H9 (cell line): Measurements from ENCODE around the gene MRPL55. TPM values are rescaled to one million over a fixed set of nuclear protein-coding genes. Genes with fewer than 3 reads are reported as not detected.

ENCODE experiments used
- DNase-seq: peaks from one replicate; pipeline ENCODE4 v3.0.0-alpha.2; 2017
- H2AFZ ChIP-seq: one replicate; pipeline ENCODE4 v1.6.1; 2013; ENCODE audit warnings: mild to moderate bottlenecking, low read length, control low read depth, moderate library complexity
- H2AK5ac ChIP-seq: 2 replicates; pipeline ENCODE4 v1.6.1; 2013; ENCODE audit warnings: low read length, control low read depth, mixed read lengths; ENCODE audit not compliant: insufficient read length
- H2BK120ac ChIP-seq: one replicate; pipeline ENCODE4 v1.6.1; 2013; ENCODE audit warnings: low read depth, mild to moderate bottlenecking, low read length, control low read depth, inconsistent platforms; ENCODE audit not compliant: poor library complexity, severe bottlenecking
- H2BK12ac ChIP-seq: 2 replicates; pipeline ENCODE4 v1.6.1; 2013; ENCODE audit warnings: low read length, control low read depth, mixed read lengths, low read depth; ENCODE audit not compliant: insufficient read length
- H2BK15ac ChIP-seq: 2 replicates; pipeline ENCODE4 v1.6.1; 2013; ENCODE audit warnings: low read depth, low read length, control low read depth
- H2BK20ac ChIP-seq: one replicate; pipeline ENCODE4 v1.6.1; 2013; ENCODE audit warnings: low read depth, mild to moderate bottlenecking, low read length, control low read depth, inconsistent platforms; ENCODE audit not compliant: poor library complexity, severe bottlenecking
- H2BK5ac ChIP-seq: 2 replicates; pipeline ENCODE4 v1.6.1; 2013; ENCODE audit warnings: low read length, control low read depth, mixed read lengths; ENCODE audit not compliant: insufficient read length
- H3K14ac ChIP-seq: 2 replicates; pipeline ENCODE4 v1.6.1; 2013; ENCODE audit warnings: low read length, control low read depth; ENCODE audit not compliant: insufficient read depth
- H3K18ac ChIP-seq: 2 replicates; pipeline ENCODE4 v1.6.1; 2013; ENCODE audit warnings: low read depth, mild to moderate bottlenecking, mixed read lengths, low read length, control low read depth; ENCODE audit not compliant: insufficient read length
- H3K23ac ChIP-seq: 2 replicates; pipeline ENCODE4 v1.6.1; 2013; ENCODE audit warnings: low read length, control low read depth, mixed read lengths, low read depth; ENCODE audit not compliant: insufficient read length
- H3K23me2 ChIP-seq: 2 replicates; pipeline ENCODE4 v1.6.1; 2013; ENCODE audit warnings: low read depth, mild to moderate bottlenecking, mixed read lengths, low read length, control low read depth; ENCODE audit not compliant: insufficient read length, poor library complexity, severe bottlenecking
- H3K27ac ChIP-seq: 2 replicates; pipeline ENCODE4 v1.5.1; 2013; ENCODE audit warnings: low read length, control low read depth, mixed read lengths, low read depth; ENCODE audit not compliant: insufficient read length
- H3K27me3 ChIP-seq: 2 replicates; pipeline ENCODE4 v1.6.1; 2013; ENCODE audit warnings: low read length, control low read depth, inconsistent platforms; ENCODE audit not compliant: insufficient read depth
- H3K4ac ChIP-seq: 2 replicates; pipeline ENCODE4 v1.6.1; 2013; ENCODE audit warnings: low read depth, mild to moderate bottlenecking, control low read depth, inconsistent platforms, low read length, moderate library complexity
- H3K4me1 ChIP-seq: 2 replicates; pipeline ENCODE4 v1.6.1; 2013; ENCODE audit warnings: low read length, control low read depth, inconsistent platforms; ENCODE audit not compliant: insufficient read depth
- H3K4me2 ChIP-seq: 2 replicates; pipeline ENCODE4 v1.6.1; 2013; ENCODE audit warnings: low read length, control low read depth, mixed read lengths; ENCODE audit not compliant: insufficient read length, insufficient read depth
- H3K56ac ChIP-seq: 2 replicates; pipeline ENCODE4 v1.6.1; 2013; ENCODE audit warnings: low read depth, mild to moderate bottlenecking, mixed read lengths, low read length, control low read depth; ENCODE audit not compliant: insufficient read length
- H3K79me1 ChIP-seq: 2 replicates; pipeline ENCODE4 v1.6.1; 2013; ENCODE audit warnings: low read depth, mild to moderate bottlenecking, moderate library complexity, low read length, control low read depth, inconsistent platforms; ENCODE audit not compliant: insufficient read depth, poor library complexity, severe bottlenecking
- H3K79me2 ChIP-seq: 2 replicates; pipeline ENCODE4 v1.6.1; 2013; ENCODE audit warnings: low read length, control low read depth, inconsistent platforms; ENCODE audit not compliant: insufficient read depth
- H3K9ac ChIP-seq: 2 replicates; pipeline ENCODE4 v1.6.1; 2013; ENCODE audit warnings: low read length, control low read depth, mixed read lengths; ENCODE audit not compliant: insufficient read length; ENCODE audit errors: extremely low read depth
- H3K9me3 ChIP-seq: one replicate; pipeline ENCODE4 v1.6.1; 2013; ENCODE audit warnings: low read depth, low read length, inconsistent platforms; ENCODE audit not compliant: control insufficient read depth
- H3T11ph ChIP-seq: one replicate; pipeline ENCODE4 v1.6.1; 2013; ENCODE audit warnings: mild to moderate bottlenecking, low read length, control low read depth, inconsistent platforms
- H4K20me1 ChIP-seq: one replicate; pipeline ENCODE4 v1.6.1; 2013; ENCODE audit not compliant: control insufficient read depth, insufficient read length, insufficient read depth
- H4K5ac ChIP-seq: 2 replicates; pipeline ENCODE4 v1.6.1; 2013; ENCODE audit warnings: low read depth, mild to moderate bottlenecking, mixed read lengths, low read length, control low read depth; ENCODE audit not compliant: insufficient read length
- H4K8ac ChIP-seq: replicated peaks from 2 replicates; pipeline ENCODE4 v1.6.1; 2013; ENCODE audit warnings: low read length, control low read depth, mixed read lengths, low read depth; ENCODE audit not compliant: insufficient read length
- H4K91ac ChIP-seq: 2 replicates; pipeline ENCODE4 v1.6.1; 2013; ENCODE audit warnings: low read depth, mild to moderate bottlenecking, moderate library complexity, mixed read lengths, low read length, control low read depth; ENCODE audit not compliant: insufficient read length
- H3K27ac Mint-ChIP-seq, 3 experiments: 2 replicates in 2 of 3; 3 replicates in 1 of 3; pipeline ENCODE4 v1.8.0; 2020 to 2021; ENCODE audit warnings: mixed read lengths in 3 of 3, mild to moderate bottlenecking in 1 of 3, moderate library complexity in 1 of 3
- H3K27me3 Mint-ChIP-seq: 2 replicates; pipeline ENCODE4 v1.8.0; 2021; ENCODE audit warnings: low read depth, mild to moderate bottlenecking, moderate library complexity, mixed read lengths
- H3K36me3 Mint-ChIP-seq, 3 experiments: 2 replicates in 2 of 3; 3 replicates in 1 of 3; pipeline ENCODE4 v1.8.0; 2020 to 2021; ENCODE audit warnings: low read depth in 3 of 3, mixed read lengths in 3 of 3; ENCODE audit not compliant: insufficient read depth in 1 of 3
- H3K4me1 Mint-ChIP-seq, 2 experiments: 2 replicates each; pipeline ENCODE4 v1.8.0; 2020; ENCODE audit warnings: mixed read lengths in 2 of 2
- H3K4me3 Mint-ChIP-seq, 2 experiments: 2 replicates in 1 of 2; 3 replicates in 1 of 2; pipeline ENCODE4 v1.8.0; 2020 to 2021; ENCODE audit warnings: mild to moderate bottlenecking in 2 of 2, mixed read lengths in 2 of 2, moderate library complexity in 1 of 2
- H3K9me3 Mint-ChIP-seq, 2 experiments: 2 replicates in 1 of 2; 3 replicates in 1 of 2; pipeline ENCODE4 v1.8.0; 2020; ENCODE audit warnings: mild to moderate bottlenecking in 2 of 2, mixed read lengths in 2 of 2, moderate library complexity in 1 of 2
- WGBS: extraction: QIAGEN DNeasy Blood & Tissue Kit; methylation state at CpG from one replicate; pipeline ENCODE4 v1.1.7; 2013; ENCODE audit warnings: missing lambda C conversion rate, low lambda C conversion rate, mixed read lengths; ENCODE audit not compliant: insufficient read length; ENCODE audit errors: extremely low coverage; 5-methylcytosine and 5-hydroxymethylcytosine counted together
- total RNA-seq: library from RNA; stranded (reverse); gene quantifications from 2 replicates; pipeline ENCODE4 v1.2.1, GENCODE V29; 2021
- TF ChIP-seq, protein P1 (sequence below): fragments of 200-600 bp; sonication (generic); conservative IDR thresholded peaks from 3 replicates; pipeline ENCODE4 v1.8.0; 2021; ENCODE audit warnings: antibody characterized with exemption, mild to moderate bottlenecking

The MRPL55 gene
- total RNA-seq, 1 experiment from 2014 or later = 62.3 TPM

DNA sequence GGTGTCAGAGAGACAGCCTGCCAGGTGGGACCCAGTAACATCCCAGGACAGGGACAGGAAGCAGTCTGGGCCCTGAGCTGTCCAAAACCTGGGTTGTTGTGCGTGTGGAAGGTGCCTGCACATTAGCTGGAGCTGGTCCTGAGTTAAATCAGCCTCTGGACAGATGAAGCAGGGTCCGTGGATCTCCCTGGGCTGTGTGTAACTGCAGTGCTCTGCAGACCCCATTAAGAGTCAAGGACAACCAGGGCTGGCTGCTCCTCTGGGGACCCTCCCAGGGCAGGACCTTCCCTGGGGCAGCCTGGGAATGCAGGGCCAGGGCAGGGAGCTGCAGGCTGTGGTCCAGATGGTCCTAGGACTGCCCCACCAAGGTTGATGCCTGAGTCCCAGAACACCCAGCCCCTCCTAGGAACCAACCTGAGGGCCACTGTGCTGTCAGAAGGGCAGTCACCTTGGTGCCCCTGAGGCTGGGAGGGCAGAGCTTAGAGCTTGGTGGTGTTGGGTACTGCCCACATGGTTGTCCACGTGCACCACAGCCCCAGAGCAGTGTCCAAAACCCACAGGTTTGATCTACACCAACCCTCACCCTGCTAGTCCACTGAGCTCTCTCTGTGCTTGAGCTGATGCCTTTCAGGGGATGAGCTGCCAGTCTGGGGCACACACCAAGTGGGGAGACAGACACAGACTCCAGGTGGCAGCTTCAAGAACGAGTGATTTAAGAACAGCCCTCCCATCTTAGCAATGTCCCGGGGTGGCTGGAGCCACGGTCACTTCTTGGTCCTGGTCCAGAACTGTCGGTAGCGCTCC is 2.9 kb downstream of the MRPL55 start:
- H3K4me1 Mint-ChIP-seq = peaks cover 25 to 26% of the 10 kb centered on the region in 2 experiments
- peaks cover 18 to 24% (median 21%) of the 10 kb centered on the region in 3 experiments; a peak in 6 of 7 replicates for H3K36me3 Mint-ChIP-seq
- H2BK120ac ChIP-seq = no peak overlapping the region
- WGBS = no CpG with 5 or more reads among the region's 8 CpGs
- H3K23me2 ChIP-seq = peaks cover 14% of the 10 kb centered on the region
- H3K27ac ChIP-seq = no peak overlapping the region
- H3K18ac ChIP-seq = no peak overlapping the region
- no peak overlapping the region for H3K23ac ChIP-seq
- peak overlapping the region; percentile 25 to 32; a peak in 2 of 5 replicates for H3K4me3 Mint-ChIP-seq
- H3K9me3 Mint-ChIP-seq = no peaks in the 10 kb centered on the region
- no peak overlapping the region for H2BK20ac ChIP-seq
- H3K27me3 Mint-ChIP-seq = peaks cover 18% of the 10 kb centered on the region
- no peaks in the 10 kb centered on the region for H3K79me2 ChIP-seq
- no peak overlapping the region for H2BK15ac ChIP-seq
- no peaks in the 10 kb centered on the region for H3K4me1 ChIP-seq
- H3K79me1 ChIP-seq = peaks cover 3% of the 10 kb centered on the region
- H3K27ac Mint-ChIP-seq = no peak overlapping the region; a peak in 1 of 7 replicates
- H2AK5ac ChIP-seq = no peak overlapping the region
- no peaks in the 10 kb centered on the region for H3K9me3 ChIP-seq
- H3T11ph ChIP-seq = no peak overlapping the region
- H3K4ac ChIP-seq = no peak overlapping the region
- H4K5ac ChIP-seq = no peak overlapping the region
- H3K27me3 ChIP-seq = no peaks in the 10 kb centered on the region
- no peak overlapping the region for H3K9ac ChIP-seq
- H3K4me2 ChIP-seq = no peak overlapping the region
- no peak overlapping the region for H2AFZ ChIP-seq
- no peak overlapping the region for H4K91ac ChIP-seq
- no peaks in the 10 kb centered on the region for H4K20me1 ChIP-seq
- DNase-seq = no peak
- TF ChIP-seq, protein P1, sequence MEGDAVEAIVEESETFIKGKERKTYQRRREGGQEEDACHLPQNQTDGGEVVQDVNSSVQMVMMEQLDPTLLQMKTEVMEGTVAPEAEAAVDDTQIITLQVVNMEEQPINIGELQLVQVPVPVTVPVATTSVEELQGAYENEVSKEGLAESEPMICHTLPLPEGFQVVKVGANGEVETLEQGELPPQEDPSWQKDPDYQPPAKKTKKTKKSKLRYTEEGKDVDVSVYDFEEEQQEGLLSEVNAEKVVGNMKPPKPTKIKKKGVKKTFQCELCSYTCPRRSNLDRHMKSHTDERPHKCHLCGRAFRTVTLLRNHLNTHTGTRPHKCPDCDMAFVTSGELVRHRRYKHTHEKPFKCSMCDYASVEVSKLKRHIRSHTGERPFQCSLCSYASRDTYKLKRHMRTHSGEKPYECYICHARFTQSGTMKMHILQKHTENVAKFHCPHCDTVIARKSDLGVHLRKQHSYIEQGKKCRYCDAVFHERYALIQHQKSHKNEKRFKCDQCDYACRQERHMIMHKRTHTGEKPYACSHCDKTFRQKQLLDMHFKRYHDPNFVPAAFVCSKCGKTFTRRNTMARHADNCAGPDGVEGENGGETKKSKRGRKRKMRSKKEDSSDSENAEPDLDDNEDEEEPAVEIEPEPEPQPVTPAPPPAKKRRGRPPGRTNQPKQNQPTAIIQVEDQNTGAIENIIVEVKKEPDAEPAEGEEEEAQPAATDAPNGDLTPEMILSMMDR = no peak
- no peak overlapping the region for H3K14ac ChIP-seq
- no peak overlapping the region for H4K8ac ChIP-seq
- no peak overlapping the region for H3K56ac ChIP-seq
- H2BK5ac ChIP-seq = no peak overlapping the region
- H2BK12ac ChIP-seq = no peak overlapping the region
